RWPE2 (cell line): ENCODE results near the gene OGA.

Source experiments
- ATAC-seq: fragments of 200-7000 bp; cut with Tn5 transposase; 3 replicates; pipeline ENCODE4 v1.9.1; 2021; ENCODE audit warnings: low read depth
- DNase-seq: peaks from one replicate; pipeline ENCODE4 v3.0.0-alpha.2; 2020; ENCODE audit warnings: low spot score
- H3K27ac ChIP-seq: fragments of 450-650 bp; 2 replicates; pipeline ENCODE4 v1.5.1; 2017; ENCODE audit warnings: mild to moderate bottlenecking; ENCODE audit not compliant: poor library complexity, severe bottlenecking
- H3K27me3 ChIP-seq: fragments of 250-450 bp; sonication (Bioruptor Pico); 2 replicates; pipeline ENCODE4 v1.5.1; 2021; ENCODE audit warnings: mild to moderate bottlenecking, moderate library complexity; ENCODE audit not compliant: insufficient read depth, poor library complexity, severe bottlenecking
- H3K36me3 ChIP-seq: fragments of 250-450 bp; sonication (Bioruptor Pico); 2 replicates; pipeline ENCODE4 v1.5.1; 2020; ENCODE audit warnings: low read depth, mild to moderate bottlenecking, moderate library complexity
- H3K4me1 ChIP-seq: fragments of 250-450 bp; sonication (Bioruptor Pico); 2 replicates; pipeline ENCODE4 v1.5.1; 2021; ENCODE audit warnings: mild to moderate bottlenecking, moderate library complexity; ENCODE audit not compliant: insufficient read depth, poor library complexity, severe bottlenecking
- H3K4me3 ChIP-seq: fragments of 250-450 bp; sonication (Bioruptor Pico); 2 replicates; pipeline ENCODE4 v1.5.1; 2021; ENCODE audit warnings: mild to moderate bottlenecking, moderate library complexity; ENCODE audit not compliant: severe bottlenecking
- H3K9me3 ChIP-seq: fragments of 250-450 bp; sonication (Bioruptor Pico); 2 replicates; pipeline ENCODE4 v1.5.1; 2021; ENCODE audit warnings: mild to moderate bottlenecking, moderate library complexity; ENCODE audit not compliant: severe bottlenecking
- TF ChIP-seq, protein P1 (sequence below): fragments of 450-650 bp; IDR thresholded peaks from one replicate; pipeline ENCODE4 v1.5.1; 2017; ENCODE audit warnings: mild to moderate bottlenecking, moderate library complexity; ENCODE audit not compliant: poor library complexity, severe bottlenecking

The OGA gene

DNA sequence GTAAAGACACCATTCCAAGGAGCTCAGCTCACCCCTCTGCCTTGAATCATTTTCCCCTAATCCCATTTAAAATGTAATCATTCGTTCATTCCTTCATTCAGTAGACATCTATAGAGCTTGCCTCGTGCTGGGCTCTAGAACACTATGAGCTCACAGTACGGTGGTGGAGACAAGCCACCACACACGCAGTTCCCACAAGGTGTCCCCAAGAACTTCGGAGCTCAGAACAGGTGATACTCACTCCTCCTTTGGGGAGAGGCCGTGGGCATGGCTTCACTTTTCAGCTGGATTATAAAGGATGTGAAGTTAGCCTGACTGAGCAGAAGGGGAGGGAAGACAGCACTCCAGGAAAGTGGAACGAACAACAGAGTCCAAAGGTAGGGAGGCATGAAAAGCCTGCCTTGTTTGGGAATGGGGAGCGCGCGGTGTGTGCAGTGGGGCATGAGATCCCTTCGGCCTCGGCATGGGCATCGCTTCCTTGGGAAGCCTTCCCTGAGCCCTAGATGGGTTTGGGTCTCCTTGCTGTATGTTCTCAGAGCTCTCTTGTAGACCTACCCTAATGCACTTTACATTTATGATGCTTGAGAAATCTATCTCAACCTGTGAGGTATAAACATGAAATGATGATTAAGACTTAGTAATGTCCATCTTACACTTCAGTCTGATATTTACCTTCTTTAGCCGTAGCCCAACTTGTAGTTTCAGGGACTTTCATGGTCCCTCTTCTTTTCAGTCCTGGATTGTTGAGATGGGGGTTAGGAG is 809 bp upstream of the OGA start:
- peaks cover 7% of the 10 kb centered on the region for H3K4me1 ChIP-seq
- H3K4me3 ChIP-seq, result peak overlapping the region; percentile 77
- TF ChIP-seq, protein P1, sequence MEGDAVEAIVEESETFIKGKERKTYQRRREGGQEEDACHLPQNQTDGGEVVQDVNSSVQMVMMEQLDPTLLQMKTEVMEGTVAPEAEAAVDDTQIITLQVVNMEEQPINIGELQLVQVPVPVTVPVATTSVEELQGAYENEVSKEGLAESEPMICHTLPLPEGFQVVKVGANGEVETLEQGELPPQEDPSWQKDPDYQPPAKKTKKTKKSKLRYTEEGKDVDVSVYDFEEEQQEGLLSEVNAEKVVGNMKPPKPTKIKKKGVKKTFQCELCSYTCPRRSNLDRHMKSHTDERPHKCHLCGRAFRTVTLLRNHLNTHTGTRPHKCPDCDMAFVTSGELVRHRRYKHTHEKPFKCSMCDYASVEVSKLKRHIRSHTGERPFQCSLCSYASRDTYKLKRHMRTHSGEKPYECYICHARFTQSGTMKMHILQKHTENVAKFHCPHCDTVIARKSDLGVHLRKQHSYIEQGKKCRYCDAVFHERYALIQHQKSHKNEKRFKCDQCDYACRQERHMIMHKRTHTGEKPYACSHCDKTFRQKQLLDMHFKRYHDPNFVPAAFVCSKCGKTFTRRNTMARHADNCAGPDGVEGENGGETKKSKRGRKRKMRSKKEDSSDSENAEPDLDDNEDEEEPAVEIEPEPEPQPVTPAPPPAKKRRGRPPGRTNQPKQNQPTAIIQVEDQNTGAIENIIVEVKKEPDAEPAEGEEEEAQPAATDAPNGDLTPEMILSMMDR, result no peak
- H3K36me3 ChIP-seq, result peaks cover 16% of the 10 kb centered on the region
- H3K9me3 ChIP-seq, result no peaks in the 10 kb centered on the region
- H3K27me3 ChIP-seq, result no peaks in the 10 kb centered on the region
- H3K27ac ChIP-seq, result peak overlapping the region; percentile 81
- peak; percentile 40 for ATAC-seq
- no peak for DNase-seq

- peak; percentile 95 for DNase-seq
- Histone ChIP-seq H3K4me1 (peaks cover 7% of the 10 kb centered on the region), H3K9me3 (no peaks in the 10 kb centered on the region), H3K36me3 (peaks cover 31% of the 10 kb centered on the region), H3K27me3 (no peaks in the 10 kb centered on the region), H3K27ac (peak overlapping the region; percentile 81), H3K4me3 (peak overlapping the region; percentile 77)
- peak; percentile 63 for ATAC-seq
- TF ChIP-seq, protein P1, result no peak
These were observed 716 bp downstream of the OGA start for GRCh38 chr10:101817337-101818118.

DNA sequence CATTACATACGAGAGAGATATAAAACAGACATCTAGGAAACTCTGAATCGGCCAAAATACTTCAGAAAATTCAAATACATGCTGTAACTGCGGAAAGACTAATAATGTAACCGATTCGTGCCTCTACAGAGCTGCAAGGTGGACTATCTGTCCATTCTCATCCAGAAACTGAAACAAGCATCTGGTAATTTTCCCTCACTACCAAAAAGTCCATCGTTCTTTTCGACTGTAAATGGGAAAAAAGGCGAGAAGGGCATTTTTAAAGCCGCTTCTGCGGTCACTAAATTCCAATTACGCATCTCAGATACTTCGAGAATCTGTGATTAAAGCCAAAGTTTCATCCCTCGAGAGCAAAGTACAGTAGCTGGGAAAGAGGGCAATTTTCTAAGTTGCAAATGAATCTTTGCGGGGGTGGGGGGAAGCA is 1.3 kb downstream of the OGA start:
- Histone ChIP-seq H3K36me3 (peaks cover 37% of the 10 kb centered on the region), H3K4me1 (peaks cover 7% of the 10 kb centered on the region), H3K4me3 (peak overlapping the region; percentile 77), H3K9me3 (no peaks in the 10 kb centered on the region), H3K27ac (peak overlapping the region; percentile 81), H3K27me3 (no peaks in the 10 kb centered on the region)
- ATAC-seq, result no peak
- TF ChIP-seq, protein P1, result no peak
- no peak for DNase-seq

GRCh38 chr10:101816376-101816775 is 1.9 kb downstream of the OGA start:
- no peaks in the 10 kb centered on the region for H3K27me3 ChIP-seq
- DNase-seq, result no peak
- H3K4me1 ChIP-seq, result peaks cover 7% of the 10 kb centered on the region
- TF ChIP-seq, protein P1, result no peak
- no peaks in the 10 kb centered on the region for H3K9me3 ChIP-seq
- H3K27ac ChIP-seq, result peak overlapping the region; percentile 81
- peak overlapping the region; percentile 77 for H3K4me3 ChIP-seq
- peaks cover 43% of the 10 kb centered on the region for H3K36me3 ChIP-seq
- ATAC-seq, result no peak
